Renal pelvis (tissue), 4 donors: ENCODE data around the gene UCKL1. TPM values are rescaled to one million over a fixed set of nuclear protein-coding genes. Genes with fewer than 3 reads are reported as not detected.

Experiments
- DNase-seq: peaks from one replicate; pipeline ENCODE4 v3.0.0-alpha.2; 2013
- polyA plus RNA-seq, 3 donors: library from polyadenylated mRNA; unstranded; fragments of 120-200 nt; gene quantifications; one replicate each; pipeline ENCODE4 v1.2.1, GENCODE V29; 2013; ENCODE audit not compliant: insufficient read length in 3 of 3

UCKL1 gene
- polyA plus RNA-seq, 3 donors = 54.0 to 66.1 (median 64.6) TPM

DNA sequence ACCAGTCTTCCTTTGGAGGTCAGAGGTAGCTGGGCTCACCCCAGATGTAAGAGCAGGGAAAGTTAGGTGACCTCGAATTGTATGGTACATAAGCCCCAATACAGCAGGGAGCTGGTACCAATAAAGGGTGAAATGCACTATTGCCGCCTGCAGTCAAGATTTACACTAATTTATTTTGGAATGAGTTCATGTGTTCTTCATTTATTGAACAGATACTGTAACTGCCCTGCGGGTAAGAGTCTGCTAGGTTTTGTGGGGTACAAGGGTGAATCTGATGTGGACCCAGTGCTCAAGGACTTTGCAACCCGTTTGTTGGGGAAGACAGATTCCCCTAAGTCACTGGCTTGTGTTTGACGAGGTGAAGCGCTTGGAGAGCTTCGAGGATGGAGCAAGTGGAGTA lies 63.8 kb downstream of the UCKL1 start:
- no peak for DNase-seq

DNA sequence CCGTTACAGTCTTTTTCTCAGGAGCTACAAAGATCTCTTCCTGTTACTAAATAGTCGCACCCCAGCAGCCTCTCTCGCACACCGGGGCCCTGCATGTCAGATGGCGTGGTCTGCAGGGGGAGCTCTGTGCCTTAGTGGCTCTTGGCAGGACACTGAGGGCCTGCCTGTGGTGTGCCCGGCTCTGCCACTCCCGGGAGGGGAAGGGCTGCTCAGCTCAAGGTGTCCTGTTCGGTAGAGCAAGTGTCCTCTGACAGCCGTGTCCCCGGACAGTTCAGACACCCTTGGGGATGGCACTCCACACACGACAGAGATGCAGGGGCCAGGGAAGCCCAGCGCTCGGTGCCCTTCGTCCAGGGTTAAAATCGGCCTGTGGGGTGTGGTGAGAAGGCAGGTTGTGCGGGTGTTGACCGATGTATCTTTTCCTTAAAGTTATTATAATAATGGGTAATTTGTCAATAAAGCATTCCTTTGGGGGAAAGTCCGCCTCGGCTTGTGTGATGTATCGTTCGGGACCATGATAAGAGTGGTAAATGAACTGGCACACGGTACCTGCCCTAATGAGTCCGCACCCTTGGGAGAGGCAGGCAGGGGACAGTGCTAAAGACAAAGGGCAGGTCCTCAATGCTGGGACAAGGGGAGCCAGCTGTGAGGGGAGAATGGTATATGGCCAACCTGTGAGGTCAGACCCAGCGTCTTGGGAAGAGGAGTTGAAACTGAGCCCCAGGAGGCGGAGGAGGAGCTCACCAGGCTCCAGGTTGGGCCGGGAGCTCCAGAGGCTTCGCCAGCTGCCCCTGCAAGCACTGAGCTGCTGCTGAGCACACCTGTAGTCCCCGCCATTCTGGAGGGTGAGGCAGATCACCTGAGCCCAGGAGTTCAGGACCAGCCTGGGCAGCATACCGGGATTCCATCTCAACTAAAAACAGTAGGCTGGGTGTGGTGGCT lies 64.9 kb downstream of the UCKL1 start:
- DNase-seq = no peak

DNA sequence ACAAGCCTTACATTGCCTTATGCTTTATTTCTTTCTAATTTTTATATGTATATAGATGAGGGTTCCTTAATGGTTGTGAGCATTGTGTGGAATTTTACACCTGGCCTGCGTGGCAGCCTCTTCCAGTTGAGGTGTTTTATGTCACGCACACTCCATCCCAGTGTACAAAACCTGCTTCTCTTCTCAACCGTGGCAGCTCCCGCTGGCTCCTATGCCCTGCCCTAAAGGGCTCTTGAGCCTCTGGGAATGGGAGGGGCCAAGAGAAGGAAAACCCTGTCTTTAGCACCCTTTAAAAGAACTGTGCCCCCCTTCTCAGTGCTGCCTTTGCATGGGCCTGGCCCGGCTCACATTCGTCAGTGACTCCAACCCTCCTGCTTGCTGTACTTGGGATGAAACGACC lies 65.6 kb downstream of the UCKL1 start:
- no peak for DNase-seq

DNA sequence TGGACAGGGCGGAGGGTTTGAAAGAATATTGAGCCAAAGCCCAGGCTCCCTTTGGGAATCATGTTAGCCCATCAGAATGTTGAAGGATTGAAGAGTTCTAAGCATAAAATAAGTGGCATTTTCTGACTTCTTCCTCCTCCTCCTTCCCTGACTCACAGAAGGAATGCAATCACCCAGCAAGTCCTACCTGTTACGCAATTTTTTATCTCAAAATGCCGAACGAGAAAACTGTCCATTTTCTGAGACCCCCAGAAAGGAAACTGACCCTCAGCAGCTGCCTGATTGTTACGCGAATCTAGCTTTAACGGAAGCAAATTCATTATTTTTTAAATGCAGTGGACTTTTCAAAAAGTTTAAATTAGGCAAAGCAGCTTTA lies 66.0 kb downstream of the UCKL1 start:
- no peak for DNase-seq

Other genes with a start within 250 kb of the UCKL1 start
- 10 to 100 TPM; 33.8 to 39.7 (median 37.2) TPM for gene ARFRP1, start 248.4 kb downstream of the UCKL1 start, polyA plus RNA-seq
- gene ZGPAT, start 248.4 kb downstream of the UCKL1 start, polyA plus RNA-seq = 10 to 100 TPM; 24.2 to 28.9 (median 24.8) TPM
- gene LIME1, start 219.8 kb downstream of the UCKL1 start, polyA plus RNA-seq = 10 to 100 TPM; 11.8 to 13.4 (median 12.4) TPM
- 100 to 1,000 TPM; 107 to 147 (median 140) TPM for gene SLC2A4RG, start 216.6 kb downstream of the UCKL1 start, polyA plus RNA-seq
- 10 to 100 TPM; 16.8 to 23.5 (median 19.5) TPM for gene ZBTB46, start 125.2 kb downstream of the UCKL1 start, polyA plus RNA-seq
- gene ABHD16B, start 94.9 kb downstream of the UCKL1 start, polyA plus RNA-seq = not detected
- gene TPD52L2, start 91.1 kb downstream of the UCKL1 start, polyA plus RNA-seq = 100 to 1,000 TPM in 1 of 3 donors, 10 to 100 TPM in 2; 85.7 to 102 (median 94.7) TPM
- gene DNAJC5, start 61.3 kb downstream of the UCKL1 start, polyA plus RNA-seq = 10 to 100 TPM; 30.3 to 35.8 (median 34.7) TPM
- 10 to 100 TPM; 30.5 to 35.0 (median 32.6) TPM for gene ZNF512B, start 13.5 kb upstream of the UCKL1 start, polyA plus RNA-seq
- gene SAMD10, start 23.2 kb upstream of the UCKL1 start, polyA plus RNA-seq = 10 to 100 TPM; 10.0 to 12.0 (median 11.1) TPM
- gene PRPF6, start 24.7 kb upstream of the UCKL1 start, polyA plus RNA-seq = 10 to 100 TPM; 87.4 to 97.2 (median 92.1) TPM
- 1 to 10 TPM; 1.3 to 1.5 (median 1.3) TPM for gene C20orf204, start 79.8 kb upstream of the UCKL1 start, polyA plus RNA-seq
- 10 to 100 TPM in 2 of 3 donors, 1 to 10 TPM in 1; 8.0 to 14.1 (median 13.0) TPM for gene SOX18, start 93.2 kb upstream of the UCKL1 start, polyA plus RNA-seq
- gene TCEA2, start 106.8 kb upstream of the UCKL1 start, polyA plus RNA-seq = 10 to 100 TPM; 88.2 to 97.1 (median 93.6) TPM
- gene RGS19, start 123.1 kb upstream of the UCKL1 start, polyA plus RNA-seq = 1 to 10 TPM; 6.0 to 7.9 (median 6.7) TPM
- 1 to 10 TPM in 2 of 3 donors, under 1 TPM in 1; 0.94 to 1.2 (median 1.1) TPM for gene OPRL1, start 123.7 kb upstream of the UCKL1 start, polyA plus RNA-seq
- gene LKAAEAR1, start 128.0 kb upstream of the UCKL1 start, polyA plus RNA-seq = under 1 TPM in 2 of 3 donors, not detected in 1; 0.36 TPM
- not detected for gene NPBWR2, start 151.1 kb upstream of the UCKL1 start, polyA plus RNA-seq
- gene MYT1, start 208.0 kb upstream of the UCKL1 start, polyA plus RNA-seq = under 1 TPM; 0.44 to 0.80 (median 0.61) TPM